OCI-LY7 (cell line): ENCODE results near the gene CCBE1. TPM values are rescaled to one million over a fixed set of nuclear protein-coding genes. Genes with fewer than 3 reads are reported as not detected.

Experiments
- BruUV-seq: library from RNA; stranded (reverse); fragments of 400-500 nt; replicated peaks from 2 replicates; lab custom pipeline; 2021; lab: Mats Ljungman, UMichigan
- CTCF ChIA-PET: fragments of 300-600 bp; sonication (Branson Sonifier 250); formaldehyde crosslinking; loops from one replicate; lab custom pipeline; 2022; ENCODE audit warnings: antibody characterized with exemption; ENCODE audit not compliant: unreplicated experiment; lab: Charles Lee
- POLR2A ChIA-PET: fragments of 300-600 bp; sonication (Branson Sonifier 250); formaldehyde crosslinking; loops from one replicate; lab custom pipeline; 2022; ENCODE audit warnings: antibody characterized with exemption; lab: Charles Lee
- DNase-seq: peaks from one replicate; pipeline ENCODE4 v3.0.0-alpha.2; 2015; ENCODE audit warnings: low spot score
- H2AFZ ChIP-seq: fragments of 200-600 bp; sonication (generic), shearing (Covaris generic); 2 replicates; pipeline ENCODE4 v1.6.1; 2014; ENCODE audit warnings: mild to moderate bottlenecking, antibody characterized with exemption, low read length, moderate library complexity
- H3K27ac ChIP-seq: fragments of 200-600 bp; sonication (generic); 2 replicates; pipeline ENCODE4 v1.5.1; 2014; ENCODE audit warnings: mixed run types, low read depth, mild to moderate bottlenecking, moderate library complexity, low read length, inconsistent platforms; ENCODE audit not compliant: poor library complexity, severe bottlenecking
- H3K36me3 ChIP-seq: fragments of 200-600 bp; sonication (generic); 2 replicates; pipeline ENCODE4 v1.6.1; 2014; ENCODE audit warnings: mild to moderate bottlenecking, antibody characterized with exemption, low read length, moderate library complexity, mixed read lengths; ENCODE audit not compliant: insufficient read depth
- H3K4me1 ChIP-seq: fragments of 200-600 bp; sonication (generic); 2 replicates; pipeline ENCODE4 v1.5.1; 2014; ENCODE audit warnings: mild to moderate bottlenecking, low read length; ENCODE audit not compliant: insufficient read depth, poor library complexity, severe bottlenecking
- H3K4me2 ChIP-seq: fragments of 200-600 bp; sonication (generic); 2 replicates; pipeline ENCODE4 v1.6.1; 2014; ENCODE audit warnings: mild to moderate bottlenecking, low read length
- H3K4me3 ChIP-seq: fragments of 200-600 bp; sonication (generic); 2 replicates; pipeline ENCODE4 v1.5.1; 2014; ENCODE audit warnings: mild to moderate bottlenecking, low read depth, low read length; ENCODE audit not compliant: poor library complexity, severe bottlenecking
- H3K79me2 ChIP-seq: fragments of 200-600 bp; sonication (generic); 2 replicates; pipeline ENCODE4 v1.6.1; 2016; ENCODE audit warnings: low read depth, mild to moderate bottlenecking, low read length, moderate library complexity, mixed read lengths; ENCODE audit not compliant: insufficient read depth
- H3K9me2 ChIP-seq: fragments of 200-600 bp; sonication (generic); 2 replicates; pipeline ENCODE4 v1.6.1; 2016; ENCODE audit warnings: mild to moderate bottlenecking, low read length, mixed read lengths; ENCODE audit not compliant: insufficient read depth
- H3K9me3 ChIP-seq: fragments of 200-600 bp; sonication (generic); 2 replicates; pipeline ENCODE4 v1.6.1; 2014; ENCODE audit warnings: mild to moderate bottlenecking, mixed run types, low read length, mixed read lengths
- H4K20me1 ChIP-seq: fragments of 200-600 bp; sonication (generic); 2 replicates; pipeline ENCODE4 v1.6.1; 2014; ENCODE audit warnings: mild to moderate bottlenecking, antibody characterized with exemption, low read length, moderate library complexity, mixed read lengths; ENCODE audit not compliant: insufficient read depth
- EZH2phosphoT487 ChIP-seq: fragments of 200-600 bp; sonication (generic); IDR thresholded peaks from 2 replicates; pipeline ENCODE4 v1.6.1; 2018; ENCODE audit warnings: low read depth, borderline replicate concordance, mild to moderate bottlenecking, mixed run types, antibody characterized with exemption, low read length, moderate library complexity, mixed read lengths
- intact Hi-C: fragments of 100-400 bp; cut with micrococcal nuclease; formaldehyde crosslinking; loops from one replicate; pipeline ENCODE4 v1.10.0; 2022; ENCODE audit not compliant: unreplicated experiment
- total RNA-seq, 2 experiments: library from RNA; depleted of rRNA in 1 of 2; stranded (reverse); fragments of >200 nt in 1 of 2; shearing (Covaris generic) in 1 of 2; gene quantifications; 2 replicates each; pipeline ENCODE4 v1.2.3, GENCODE V29; 2014 to 2022
- TF ChIP-seq, protein P1 (sequence below): fragments of 200-600 bp; sonication (generic); conservative IDR thresholded peaks from 2 replicates; pipeline ENCODE4 v1.5.1; 2014; ENCODE audit warnings: mild to moderate bottlenecking, antibody characterized with exemption, low read length, moderate library complexity, mixed read lengths

The CCBE1 gene
- total RNA-seq, 2 experiments from 2014 or later, result 0.16 to 0.70 TPM

DNA sequence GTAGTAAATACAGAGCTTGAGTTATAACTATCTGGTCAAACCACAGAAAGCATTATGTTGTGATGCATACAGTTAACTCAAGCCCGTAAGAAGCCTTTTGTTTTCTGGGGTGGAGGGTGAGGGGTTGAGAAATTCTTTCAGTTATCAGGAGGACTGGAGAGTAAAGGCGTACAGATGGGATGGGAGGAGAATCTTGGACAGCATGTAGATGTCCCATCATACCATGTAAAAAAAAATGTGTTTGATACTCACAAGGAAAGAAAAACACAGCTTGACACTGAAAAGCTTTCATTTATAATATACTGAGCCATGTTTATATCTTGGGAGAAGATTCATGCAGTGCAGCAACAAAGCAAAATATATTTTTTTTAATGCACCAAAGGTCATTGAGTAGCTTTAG lies 12.4 kb downstream of the CCBE1 start:
- Histone ChIP-seq H3K9me3 (no peaks in the 10 kb centered on the region), H3K4me2 (no peak overlapping the region), H3K79me2 (no peaks in the 10 kb centered on the region), H3K4me1 (no peaks in the 10 kb centered on the region), H3K4me3 (no peak overlapping the region), H3K36me3 (no peaks in the 10 kb centered on the region), H2AFZ (no peak overlapping the region), H3K27ac (no peak overlapping the region), H3K9me2 (no peaks in the 10 kb centered on the region), H4K20me1 (no peaks in the 10 kb centered on the region)
- BruUV-seq, result no TSS peak
- intact Hi-C loops, result no loop called here
- DNase-seq, result no peak
- ChIA-PET POLR2A (no interaction called here), CTCF (no interaction called here)
- TF ChIP-seq, protein P1, sequence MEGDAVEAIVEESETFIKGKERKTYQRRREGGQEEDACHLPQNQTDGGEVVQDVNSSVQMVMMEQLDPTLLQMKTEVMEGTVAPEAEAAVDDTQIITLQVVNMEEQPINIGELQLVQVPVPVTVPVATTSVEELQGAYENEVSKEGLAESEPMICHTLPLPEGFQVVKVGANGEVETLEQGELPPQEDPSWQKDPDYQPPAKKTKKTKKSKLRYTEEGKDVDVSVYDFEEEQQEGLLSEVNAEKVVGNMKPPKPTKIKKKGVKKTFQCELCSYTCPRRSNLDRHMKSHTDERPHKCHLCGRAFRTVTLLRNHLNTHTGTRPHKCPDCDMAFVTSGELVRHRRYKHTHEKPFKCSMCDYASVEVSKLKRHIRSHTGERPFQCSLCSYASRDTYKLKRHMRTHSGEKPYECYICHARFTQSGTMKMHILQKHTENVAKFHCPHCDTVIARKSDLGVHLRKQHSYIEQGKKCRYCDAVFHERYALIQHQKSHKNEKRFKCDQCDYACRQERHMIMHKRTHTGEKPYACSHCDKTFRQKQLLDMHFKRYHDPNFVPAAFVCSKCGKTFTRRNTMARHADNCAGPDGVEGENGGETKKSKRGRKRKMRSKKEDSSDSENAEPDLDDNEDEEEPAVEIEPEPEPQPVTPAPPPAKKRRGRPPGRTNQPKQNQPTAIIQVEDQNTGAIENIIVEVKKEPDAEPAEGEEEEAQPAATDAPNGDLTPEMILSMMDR, result no peak
- TF ChIP-seq EZH2phosphoT487, result no peak

DNA sequence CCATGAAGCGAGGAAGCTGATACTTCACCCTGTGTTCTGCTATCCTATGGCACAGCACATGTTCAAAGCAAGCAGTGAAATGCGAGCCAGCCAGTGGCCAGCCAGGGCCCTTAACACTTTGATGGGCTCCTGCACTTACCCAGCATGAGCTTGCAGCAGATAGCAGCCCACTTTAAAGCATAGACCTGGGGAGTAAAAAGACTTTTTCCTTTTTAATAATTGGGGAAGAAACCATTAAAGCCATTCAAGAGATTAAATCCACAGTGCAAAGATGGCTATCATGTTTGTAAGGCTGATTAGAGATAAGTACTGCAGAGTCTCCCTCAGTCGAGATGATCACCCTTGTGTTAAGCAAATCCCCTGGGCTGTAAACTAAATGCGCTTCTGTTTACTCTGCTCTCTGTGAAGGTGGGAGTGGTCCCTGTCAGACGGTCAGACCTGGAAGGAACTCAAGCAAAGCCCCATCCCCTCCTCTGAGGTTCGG lies 15.7 kb downstream of the CCBE1 start:
- intact Hi-C loops, result no loop called here
- CTCF ChIA-PET, result no interaction called here
- H3K4me2 ChIP-seq, result no peak overlapping the region
- no peak overlapping the region for H3K4me3 ChIP-seq
- POLR2A ChIA-PET, result no interaction called here
- H3K9me3 ChIP-seq, result no peaks in the 10 kb centered on the region
- no peaks in the 10 kb centered on the region for H3K9me2 ChIP-seq
- no peak for TF ChIP-seq EZH2phosphoT487
- TF ChIP-seq, protein P1, result no peak
- DNase-seq, result no peak
- H3K79me2 ChIP-seq, result no peaks in the 10 kb centered on the region
- BruUV-seq, result no TSS peak
- no peaks in the 10 kb centered on the region for H3K4me1 ChIP-seq
- no peaks in the 10 kb centered on the region for H3K36me3 ChIP-seq
- H2AFZ ChIP-seq, result no peak overlapping the region
- H4K20me1 ChIP-seq, result no peaks in the 10 kb centered on the region
- H3K27ac ChIP-seq, result no peak overlapping the region

DNA sequence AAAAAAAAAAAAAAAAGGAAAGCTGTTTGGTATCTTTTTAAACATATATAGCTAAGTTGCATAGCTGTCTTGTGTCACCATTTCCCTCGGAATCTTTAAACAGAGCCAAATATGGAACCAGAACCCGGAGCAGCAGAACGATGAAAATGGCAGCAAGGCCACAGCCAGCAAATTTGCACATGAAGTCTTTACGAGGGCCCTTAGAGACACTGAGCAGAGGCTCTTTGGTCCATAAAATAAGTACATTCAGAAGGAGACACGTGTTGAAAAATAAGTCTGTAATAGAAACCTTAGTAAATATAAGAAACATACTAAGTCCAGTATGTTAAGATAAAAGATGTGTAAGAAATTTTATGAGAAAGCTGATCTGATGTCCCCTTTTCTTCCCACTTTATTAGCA lies 16.2 kb downstream of the CCBE1 start:
- POLR2A ChIA-PET, result interaction anchor here (0.6 kb wide), 1 partner anchor 251 kb away, joined by 3 read pairs; no protein-coding TSS in a partner anchor

More for the DNA sequence above, 16.2 kb downstream of the CCBE1 start:
- intact Hi-C loops, result no loop called here
- BruUV-seq, result no TSS peak
- Histone ChIP-seq H3K27ac (no peak overlapping the region), H3K9me3 (no peaks in the 10 kb centered on the region), H3K9me2 (no peaks in the 10 kb centered on the region), H3K79me2 (no peaks in the 10 kb centered on the region), H3K4me3 (no peak overlapping the region), H3K36me3 (no peaks in the 10 kb centered on the region), H2AFZ (no peak overlapping the region), H4K20me1 (no peaks in the 10 kb centered on the region), H3K4me2 (no peak overlapping the region), H3K4me1 (no peaks in the 10 kb centered on the region)
- no peak for DNase-seq
- CTCF ChIA-PET, result no interaction called here
- TF ChIP-seq EZH2phosphoT487, result no peak
- TF ChIP-seq, protein P1, result no peak
